SJSA1 (cell line): ENCODE data around the gene KLHL2. TPM values are rescaled to one million over a fixed set of nuclear protein-coding genes. Genes with fewer than 3 reads are reported as not detected.
"Not testable (repeated sequence)": the region's sequence is repeated elsewhere in the genome, so short reads cannot be mapped to it uniquely, and the experiment has no call there.

Experiments
- DNase-seq, 2 experiments: peaks; one replicate each; pipeline ENCODE4 v3.0.0-alpha.2; 2015 to 2020; ENCODE audit warnings: low spot score in 2 of 2, low read depth in 1 of 2
- H3K27ac ChIP-seq: fragments of 250-450 bp; sonication (Bioruptor Pico); 2 replicates; pipeline ENCODE4 v1.5.1; 2020; ENCODE audit warnings: mild to moderate bottlenecking, moderate library complexity
- H3K27me3 ChIP-seq: fragments of 250-450 bp; sonication (Bioruptor Pico); replicated peaks from 2 replicates; pipeline ENCODE4 v1.5.1; 2020; ENCODE audit warnings: mild to moderate bottlenecking, moderate library complexity
- H3K36me3 ChIP-seq: fragments of 250-450 bp; sonication (Bioruptor Pico); 2 replicates; pipeline ENCODE4 v1.5.1; 2020; ENCODE audit warnings: mild to moderate bottlenecking
- H3K4me1 ChIP-seq: fragments of 250-450 bp; sonication (Bioruptor Pico); replicated peaks from 2 replicates; pipeline ENCODE4 v1.6.1; 2021; ENCODE audit warnings: mild to moderate bottlenecking
- H3K4me3 ChIP-seq: fragments of 250-450 bp; sonication (Bioruptor Pico); 2 replicates; pipeline ENCODE4 v1.5.1; 2020; ENCODE audit warnings: mild to moderate bottlenecking
- H3K9me3 ChIP-seq: fragments of 250-450 bp; sonication (Bioruptor Pico); replicated peaks from 2 replicates; pipeline ENCODE4 v1.5.1; 2020; ENCODE audit warnings: mild to moderate bottlenecking
- total RNA-seq: library from RNA; depleted of rRNA; stranded (reverse); fragments of >200 nt; shearing (Covaris generic); gene quantifications from 2 replicates; pipeline ENCODE4 v1.2.3, GENCODE V29; 2014

KLHL2 gene
- total RNA-seq, 1 experiment from 2014 or later = 30.9 TPM

DNA sequence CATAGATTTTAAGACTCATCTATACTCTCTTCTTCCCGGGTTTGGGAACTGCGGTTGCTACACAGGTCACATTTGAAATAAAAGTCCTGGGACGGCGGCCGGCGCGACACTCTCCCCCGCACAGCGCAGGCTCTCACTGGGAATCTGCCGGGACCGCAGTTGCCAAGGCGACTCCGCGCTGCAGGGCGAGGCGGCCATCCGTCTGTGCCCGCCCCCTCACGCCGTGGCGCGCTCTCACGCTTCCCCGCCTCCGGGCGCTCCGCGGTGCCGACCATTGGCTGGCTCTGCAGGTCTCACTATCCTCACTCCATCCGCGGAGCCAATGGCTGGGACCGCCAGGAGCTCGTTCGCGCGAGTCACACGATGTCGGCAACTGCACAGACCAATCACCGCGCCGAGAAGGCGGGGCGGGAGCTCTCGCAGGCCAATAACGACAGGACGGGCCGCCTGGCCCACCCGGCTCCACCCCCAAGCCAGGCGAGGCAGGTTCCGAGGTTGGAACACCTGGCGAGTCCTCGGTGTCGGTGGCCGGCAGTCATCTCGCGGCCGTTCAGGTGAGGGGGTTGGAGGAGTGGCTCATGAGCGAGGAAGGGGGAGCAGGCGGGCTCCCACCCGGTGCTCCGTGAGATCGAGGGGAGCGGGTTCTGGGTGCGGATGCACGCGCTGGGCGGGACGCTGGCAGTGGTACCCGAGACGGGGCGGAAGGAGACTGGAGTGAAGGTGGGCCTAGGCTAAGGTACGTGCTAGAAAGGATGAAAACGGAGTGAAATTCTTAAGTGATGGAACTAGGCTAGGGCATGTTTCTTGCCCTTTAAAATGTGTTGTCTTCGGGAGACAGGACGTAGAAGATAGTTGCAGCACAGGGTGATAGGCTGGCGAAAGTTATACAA, 120.1 kb downstream of the KLHL2 start, which contains the start of gene MSMO1:
MSMO1 (plus strand) TSS at position 459 of the 890 bp plus-strand sequence. CDS start 5,702 bp downstream, outside the sequence.
- DNase-seq = peak; percentile 96 to 99
- Histone ChIP-seq H3K36me3 (no peaks in the 10 kb centered on the region), H3K9me3 (no peaks in the 10 kb centered on the region), H3K27ac (peak within 1 kb of the TSS; percentile 73), H3K4me3 (peak within 1 kb of the TSS; percentile 73), H3K4me1 (peaks cover 19% of the 10 kb centered on the region), H3K27me3 (no peaks in the 10 kb centered on the region)

GRCh38 chr4:165328101-165328425, 120.7 kb downstream of the KLHL2 start:
- no peak for DNase-seq
- Histone ChIP-seq H3K4me1 (peaks cover 19% of the 10 kb centered on the region), H3K27ac (no peak overlapping the region), H3K4me3 (peak overlapping the region; percentile 73), H3K36me3 (no peaks in the 10 kb centered on the region; the same call in 1 of the 2 replicates), H3K9me3 (no peaks in the 10 kb centered on the region), H3K27me3 (no peaks in the 10 kb centered on the region)

DNA sequence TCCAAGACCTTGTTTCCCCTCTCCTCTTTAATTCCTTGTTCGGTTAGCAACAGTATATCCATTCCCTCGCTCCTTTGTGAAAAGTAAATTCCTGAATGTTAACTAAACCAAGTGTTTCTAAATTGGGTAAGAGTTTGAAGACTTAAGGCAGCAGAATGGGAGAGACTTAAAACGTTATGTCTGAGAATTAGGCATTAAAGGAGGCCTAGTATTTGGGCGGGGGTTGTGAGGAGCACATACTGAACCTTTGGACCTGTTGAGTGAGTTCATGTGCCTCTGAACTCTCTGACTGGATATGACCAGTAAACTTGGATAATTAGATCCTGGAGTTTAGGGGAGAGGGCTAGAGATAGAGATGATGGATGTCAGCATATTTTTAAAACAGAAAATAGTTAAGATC, 121.3 kb downstream of the KLHL2 start:
- Histone ChIP-seq H3K27me3 (no peaks in the 10 kb centered on the region), H3K27ac (no peak overlapping the region), H3K4me1 (peaks cover 19% of the 10 kb centered on the region), H3K9me3 (no peaks in the 10 kb centered on the region), H3K4me3 (peak overlapping the region; percentile 73), H3K36me3 (peaks cover 4% of the 10 kb centered on the region; the same call in 1 of the 2 replicates)
- DNase-seq = no peak

GRCh38 chr4:165330071-165330470, 122.7 kb downstream of the KLHL2 start:
- Histone ChIP-seq H3K4me3 (no peak overlapping the region), H3K9me3 (no peaks in the 10 kb centered on the region), H3K4me1 (peaks cover 19% of the 10 kb centered on the region), H3K27ac (no peak overlapping the region), H3K36me3 (peaks cover 15% of the 10 kb centered on the region), H3K27me3 (no peaks in the 10 kb centered on the region)
- DNase-seq = no peak

GRCh38 chr4:165330666-165331065, 123.3 kb downstream of the KLHL2 start:
- H3K27me3 ChIP-seq = no peaks in the 10 kb centered on the region
- no peak for DNase-seq
- H3K4me1 ChIP-seq = peaks cover 15% of the 10 kb centered on the region
- H3K27ac ChIP-seq = no peak overlapping the region
- H3K36me3 ChIP-seq = peaks cover 15% of the 10 kb centered on the region
- H3K4me3 ChIP-seq = no peak overlapping the region
- H3K9me3 ChIP-seq = no peaks in the 10 kb centered on the region

GRCh38 chr4:165331359-165331758, 124.0 kb downstream of the KLHL2 start:
- Histone ChIP-seq H3K36me3 (peaks cover 15% of the 10 kb centered on the region), H3K4me1 (peaks cover 8% of the 10 kb centered on the region), H3K4me3 (no peak overlapping the region), H3K27me3 (no peaks in the 10 kb centered on the region), H3K27ac (no peak overlapping the region), H3K9me3 (no peaks in the 10 kb centered on the region)
- DNase-seq = no peak

DNA sequence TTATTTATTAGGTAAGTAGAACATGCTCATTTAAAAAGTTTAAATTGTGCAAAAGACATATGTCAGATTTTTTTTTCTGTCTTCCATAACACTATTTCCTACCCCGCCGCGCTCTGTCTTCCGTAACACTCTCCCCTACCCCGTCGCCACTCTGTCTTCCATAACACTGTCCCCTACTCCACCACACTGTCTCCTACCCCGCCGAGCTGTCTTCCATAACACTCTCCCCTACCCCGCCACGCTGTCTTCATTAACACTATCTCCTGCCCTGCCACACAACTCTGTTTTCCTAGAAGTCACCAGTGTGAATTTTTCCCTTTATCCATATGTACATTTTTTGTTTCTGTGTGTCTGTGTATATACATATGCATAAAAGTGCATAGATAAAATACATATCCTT, 124.5 kb downstream of the KLHL2 start:
- H3K4me1 ChIP-seq = peaks cover 6% of the 10 kb centered on the region
- H3K27ac ChIP-seq = no peak overlapping the region
- no peaks in the 10 kb centered on the region for H3K9me3 ChIP-seq
- peaks cover 15% of the 10 kb centered on the region for H3K36me3 ChIP-seq
- H3K27me3 ChIP-seq = no peaks in the 10 kb centered on the region
- no peak overlapping the region for H3K4me3 ChIP-seq
- DNase-seq = no peak

DNA sequence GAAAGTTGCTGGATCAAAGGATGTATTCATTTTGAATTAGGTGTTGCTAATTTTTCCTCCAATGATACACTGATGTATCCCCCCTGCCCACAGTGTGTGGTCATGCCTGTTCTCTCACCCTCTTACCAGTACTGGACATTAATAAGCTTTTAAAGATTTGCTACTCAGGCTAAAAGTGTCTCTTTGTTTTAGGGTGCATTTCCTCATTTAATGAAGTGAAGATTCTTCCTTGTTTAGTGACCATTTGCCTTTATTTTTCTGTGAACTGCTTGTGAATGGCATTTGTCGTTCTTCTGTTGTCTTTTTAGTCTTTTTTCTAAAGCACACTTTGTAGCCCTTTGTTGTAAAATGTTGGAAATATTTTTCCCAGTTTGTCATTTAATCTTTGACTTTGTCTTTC, 125.1 kb downstream of the KLHL2 start:
- no peak overlapping the region for H3K4me3 ChIP-seq
- no peak for DNase-seq
- no peak overlapping the region for H3K27ac ChIP-seq
- peaks cover 15% of the 10 kb centered on the region for H3K36me3 ChIP-seq
- peaks cover 6% of the 10 kb centered on the region for H3K4me1 ChIP-seq
- H3K9me3 ChIP-seq = no peaks in the 10 kb centered on the region
- no peaks in the 10 kb centered on the region for H3K27me3 ChIP-seq

- no peaks in the 10 kb centered on the region for H3K4me1 ChIP-seq
- no peaks in the 10 kb centered on the region for H3K27me3 ChIP-seq
These were observed 127.9 kb downstream of the KLHL2 start for GRCh38 chr4:165335163-165335703.

DNA sequence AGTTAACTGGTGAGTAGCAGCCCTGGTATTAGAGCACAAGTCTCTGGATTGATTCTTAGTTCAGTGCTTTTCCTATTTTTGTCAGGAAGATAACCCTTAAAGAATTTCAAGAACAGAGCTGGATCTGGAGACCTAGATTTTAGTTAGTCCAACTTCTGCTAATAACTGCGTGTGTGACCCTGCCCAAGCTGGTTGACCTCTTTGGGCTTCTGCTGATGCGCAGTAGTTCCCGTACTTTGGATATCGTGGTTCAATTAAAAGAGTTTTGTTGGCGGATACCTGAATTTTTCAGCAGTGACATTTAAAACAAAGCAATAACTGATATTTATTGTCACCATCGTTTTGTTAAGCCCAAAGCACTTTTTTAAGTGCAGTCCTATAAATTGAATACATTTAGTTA, 129.4 kb downstream of the KLHL2 start:
- Histone ChIP-seq H3K27me3 (no peaks in the 10 kb centered on the region), H3K4me3 (no peak overlapping the region)

More at GRCh38 chr4:165335163-165335703, 127.9 kb downstream of the KLHL2 start:
- H3K27ac ChIP-seq = no peak overlapping the region
- DNase-seq = no peak
- no peak overlapping the region for H3K4me3 ChIP-seq
- no peaks in the 10 kb centered on the region for H3K9me3 ChIP-seq
- H3K36me3 ChIP-seq = peaks cover 24% of the 10 kb centered on the region

DNA sequence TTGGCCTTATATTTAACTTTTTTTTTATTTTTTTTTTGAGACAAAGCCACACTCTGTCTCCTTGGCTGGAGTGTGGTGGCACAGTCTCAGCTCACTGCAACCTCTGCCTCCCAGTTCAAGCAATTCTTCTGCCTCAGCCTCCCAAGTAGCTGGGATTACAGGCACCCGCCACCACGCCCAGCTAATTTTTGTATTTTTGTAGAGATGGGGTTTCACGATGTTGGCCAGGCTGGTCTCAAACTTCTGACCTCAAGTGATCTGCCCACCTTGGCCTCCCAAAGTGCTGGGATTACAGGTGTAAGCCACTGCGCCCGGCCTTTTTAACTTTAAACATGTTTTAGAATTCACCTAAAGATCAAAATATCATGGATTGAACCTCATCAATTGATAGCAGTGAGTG, 135.0 kb downstream of the KLHL2 start:
- not testable (repeated sequence) for H3K9me3 ChIP-seq, DNase-seq, H3K4me3 ChIP-seq, H3K4me1 ChIP-seq, H3K27ac ChIP-seq, H3K27me3 ChIP-seq
- peaks cover 12% of the 10 kb centered on the region; the same call in 1 of the 2 replicates for H3K36me3 ChIP-seq

More for the DNA sequence above, 129.4 kb downstream of the KLHL2 start:
- H3K4me1 ChIP-seq = no peaks in the 10 kb centered on the region
- H3K36me3 ChIP-seq = peaks cover 27% of the 10 kb centered on the region
- no peaks in the 10 kb centered on the region for H3K9me3 ChIP-seq
- DNase-seq = no peak
- no peak overlapping the region for H3K27ac ChIP-seq

DNA sequence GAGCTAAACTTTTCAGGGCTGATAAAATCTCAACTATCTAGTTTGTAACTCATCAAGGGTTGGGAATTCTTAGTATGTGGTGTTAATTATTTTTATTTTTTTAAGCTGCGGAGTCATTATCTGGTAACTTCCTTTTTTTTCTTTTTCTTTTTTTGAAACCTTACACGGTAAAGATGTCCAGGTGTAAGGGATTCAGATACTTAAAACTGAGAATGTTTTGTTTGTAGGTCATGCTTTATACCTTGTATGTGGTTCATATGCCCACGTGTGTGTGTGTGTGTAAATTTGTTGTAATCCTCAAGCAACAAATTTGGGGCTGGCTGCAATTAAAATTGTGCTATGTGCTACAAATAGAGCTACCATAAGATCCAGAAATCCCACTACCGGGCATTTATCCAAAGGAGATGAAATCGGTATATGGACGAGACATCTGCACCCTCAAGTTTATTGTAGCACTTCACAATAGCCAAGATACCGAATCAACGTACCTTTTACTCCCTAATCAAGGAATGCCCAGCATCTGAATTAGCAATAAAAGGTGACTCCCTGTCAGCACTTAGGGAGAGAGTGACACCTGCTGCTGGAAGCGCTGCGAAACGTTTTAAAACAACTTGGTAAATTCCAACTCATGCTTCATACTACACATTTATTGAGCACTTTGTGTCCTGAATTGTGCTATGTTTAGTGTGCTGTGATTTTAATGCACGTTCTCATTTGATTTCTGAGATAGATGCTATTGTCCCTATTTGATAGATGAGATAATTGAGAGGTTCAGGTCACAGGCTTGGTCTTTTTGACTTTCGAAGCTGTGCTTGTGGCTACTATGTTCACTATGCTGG, 136.2 kb downstream of the KLHL2 start:
- Histone ChIP-seq H3K27me3 (no peaks in the 10 kb centered on the region), H3K27ac (no peak overlapping the region), H3K36me3 (peaks cover 12% of the 10 kb centered on the region; the same call in 1 of the 2 replicates), H3K4me3 (no peak overlapping the region), H3K9me3 (no peaks in the 10 kb centered on the region), H3K4me1 (no peaks in the 10 kb centered on the region)
- DNase-seq = no peak

DNA sequence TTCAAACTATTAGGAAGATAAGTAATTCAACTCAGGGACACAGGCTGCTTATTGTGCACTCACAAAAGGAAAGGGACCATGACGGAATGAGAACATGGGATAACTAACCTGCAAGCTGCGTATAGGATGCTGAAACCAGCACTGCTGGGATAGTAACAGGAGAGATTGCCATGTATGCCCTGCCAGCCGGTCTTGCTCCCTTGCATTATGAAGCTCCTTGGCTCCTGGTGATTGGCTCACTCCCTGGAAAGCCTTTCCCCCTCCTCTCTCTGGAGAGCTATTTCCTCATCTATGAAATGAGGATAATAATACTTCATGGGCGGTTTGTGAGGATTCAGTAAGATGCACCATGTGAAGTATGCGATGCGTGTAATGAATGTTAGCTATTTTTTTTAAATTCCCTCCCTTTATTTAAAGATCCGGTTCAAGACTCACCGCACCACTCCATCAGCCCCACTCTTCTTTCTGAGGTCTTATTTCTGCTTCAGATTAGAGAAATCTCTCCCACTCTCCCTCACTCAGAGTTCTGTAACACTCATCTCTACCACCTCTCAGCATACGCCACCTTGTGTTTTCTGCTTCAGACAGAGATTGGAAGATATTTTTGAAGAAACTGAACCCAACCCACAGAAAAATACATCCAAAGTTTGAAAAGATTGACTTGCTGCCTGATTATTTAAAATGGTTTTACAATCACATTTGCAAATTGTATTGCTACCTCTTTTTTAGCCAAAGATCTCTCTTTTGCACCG, 138.5 kb downstream of the KLHL2 start:
- Histone ChIP-seq H3K27ac (no peak overlapping the region), H3K36me3 (no peaks in the 10 kb centered on the region), H3K27me3 (no peaks in the 10 kb centered on the region), H3K4me1 (no peaks in the 10 kb centered on the region), H3K9me3 (no peaks in the 10 kb centered on the region), H3K4me3 (no peak overlapping the region)
- DNase-seq = no peak
